B cell (primary cell): ENCODE results near the gene UGT1A9. TPM values are rescaled to one million over a fixed set of nuclear protein-coding genes. Genes with fewer than 3 reads are reported as not detected.

Source experiments
- ATAC-seq: fragments of 200-7000 bp; cut with Tn5 transposase; one replicate; pipeline ENCODE4 v1.10.0; 2021; ENCODE audit warnings: low read depth, mild to moderate bottlenecking, moderate number of reproducible peaks, moderate library complexity
- CTCF ChIA-PET: fragments of 350-600 bp; sonication (Branson Sonifier 250); formaldehyde crosslinking; loops from one replicate; lab custom pipeline; 2021; ENCODE audit warnings: antibody characterized with exemption, inconsistent platforms; lab: Charles Lee
- POLR2A ChIA-PET: fragments of 350-600 bp; sonication (Branson Sonifier 250); formaldehyde crosslinking; loops from one replicate; lab custom pipeline; 2021; ENCODE audit warnings: antibody characterized with exemption; lab: Charles Lee
- DNase-seq: peaks from one replicate; pipeline ENCODE4 v3.0.0; 2013
- H2AFZ ChIP-seq: 2 replicates; pipeline ENCODE4 v1.6.1; 2012; ENCODE audit warnings: mild to moderate bottlenecking, low read depth, low read length; ENCODE audit not compliant: insufficient read depth, poor library complexity, severe bottlenecking
- H3K27ac ChIP-seq, 2 donors: 1 replicate in 1 of 2; 2 replicates in 1 of 2; pipeline ENCODE4 v1.5.1; 2012 to 2013; ENCODE audit warnings: low read length in 2 of 2, mild to moderate bottlenecking in 2 of 2, moderate library complexity in 1 of 2
- H3K27me3 ChIP-seq, 4 experiments: fragments of 200-600 bp in 1 of 4; sonication (generic) in 1 of 4; replicated peaks in 1 of 4; 1 replicate in 2 of 4; 2 replicates in 2 of 4; pipeline versions ENCODE4 v1.6.1 to v1.7.0; 2013 to 2016; ENCODE audit warnings: low read length in 3 of 4, mild to moderate bottlenecking in 2 of 4, mixed read lengths in 1 of 4, moderate library complexity in 1 of 4; ENCODE audit not compliant: insufficient read depth in 4 of 4, control insufficient read depth in 3 of 4; ENCODE audit errors: control extremely low read depth in 1 of 4
- H3K36me3 ChIP-seq, 2 experiments: replicated peaks in 1 of 2; 1 replicate in 1 of 2; 2 replicates in 1 of 2; pipeline versions ENCODE4 v1.6.1 to v1.7.1; 2013; ENCODE audit warnings: low read length in 1 of 2; ENCODE audit not compliant: insufficient read depth in 2 of 2, control insufficient read depth in 1 of 2; ENCODE audit errors: control extremely low read depth in 1 of 2, extremely low read depth in 1 of 2
- H3K4me1 ChIP-seq, 2 donors: fragments of 200-600 bp in 1 of 2; sonication (generic) in 1 of 2; 1 replicate in 1 of 2; 2 replicates in 1 of 2; pipeline versions ENCODE4 v1.5.1 to v1.6.1; 2013 to 2017; ENCODE audit warnings: low read length in 2 of 2; ENCODE audit not compliant: control insufficient read depth in 2 of 2, insufficient read depth in 2 of 2
- H3K4me2 ChIP-seq: replicated peaks from 2 replicates; pipeline ENCODE3; 2012; ENCODE audit warnings: mild to moderate bottlenecking, low read depth, low read length; ENCODE audit not compliant: poor library complexity, severe bottlenecking
- H3K4me3 ChIP-seq, 5 experiments: fragments of 200-600 bp in 1 of 5; sonication (generic) in 1 of 5; 1 replicate in 3 of 5; 2 replicates in 2 of 5; pipeline versions ENCODE4 v1.5.1 to v1.7.0; 2011 to 2016; ENCODE audit warnings: low read length in 4 of 5, mild to moderate bottlenecking in 4 of 5, low read depth in 2 of 5, control low read depth in 1 of 5, moderate library complexity in 1 of 5; ENCODE audit not compliant: insufficient read depth in 1 of 5; ENCODE audit errors: control extremely low read depth in 1 of 5, extremely low read depth in 1 of 5
- H3K79me2 ChIP-seq: fragments of 200-600 bp; sonication (generic); one replicate; pipeline ENCODE4 v1.6.0; 2016; ENCODE audit warnings: low read length; ENCODE audit not compliant: control insufficient read depth, insufficient read depth
- H3K9ac ChIP-seq: fragments of 200-600 bp; sonication (generic); 2 replicates; pipeline ENCODE4 v1.6.1; 2017; ENCODE audit warnings: mild to moderate bottlenecking, low read length, moderate library complexity
- H3K9me3 ChIP-seq, 3 donors: one replicate each; pipeline versions ENCODE4 v1.6.1 to v1.7.1; 2013; ENCODE audit warnings: low read length in 2 of 3; ENCODE audit not compliant: control insufficient read depth in 2 of 3, insufficient read depth in 1 of 3; ENCODE audit errors: control extremely low read depth in 1 of 3
- H4K20me1 ChIP-seq: 2 replicates; pipeline ENCODE4 v1.6.0; 2012; ENCODE audit warnings: mild to moderate bottlenecking, low read length; ENCODE audit not compliant: insufficient read depth, control insufficient read depth, poor library complexity, severe bottlenecking
- H3K27ac Mint-ChIP-seq: one replicate; pipeline ENCODE4 v1.8.0; 2021; ENCODE audit warnings: mixed read lengths
- H3K27me3 Mint-ChIP-seq: one replicate; pipeline ENCODE4 v1.8.0; 2021; ENCODE audit warnings: mixed read lengths
- H3K4me1 Mint-ChIP-seq: one replicate; pipeline ENCODE4 v1.8.0; 2021; ENCODE audit warnings: mixed read lengths
- H3K4me3 Mint-ChIP-seq: one replicate; pipeline ENCODE4 v1.8.0; 2021; ENCODE audit warnings: mixed read lengths
- H3K9me3 Mint-ChIP-seq: one replicate; pipeline ENCODE4 v1.8.0; 2022; ENCODE audit warnings: mixed read lengths; ENCODE audit not compliant: insufficient read depth
- EZH2 ChIP-seq: IDR thresholded peaks from 2 replicates; pipeline ENCODE4 v1.6.1; 2012; ENCODE audit warnings: borderline replicate concordance, low read depth, mild to moderate bottlenecking, moderate library complexity, low read length; ENCODE audit not compliant: insufficient read depth, poor library complexity, severe bottlenecking
- WGBS: methylation state at CpG from one replicate; pipeline ENCODE4 v1.1.5; 2013; ENCODE audit warnings: missing lambda C conversion rate; ENCODE audit not compliant: insufficient coverage; 5-methylcytosine and 5-hydroxymethylcytosine counted together
- intact Hi-C: fragments of 100-400 bp; cut with micrococcal nuclease; formaldehyde crosslinking; loops from one replicate; pipeline ENCODE4 v1.10.0; 2022
- polyA plus RNA-seq: library from polyadenylated mRNA; depleted of rRNA; stranded (reverse); fragments of >200 nt; gene quantifications from 2 replicates; pipeline ENCODE4 v1.2.3, GENCODE V29; 2012
- total RNA-seq, 2 donors: library from RNA; stranded (reverse); fragments of 120-200 nt in 1 of 2; gene quantifications; 1 replicate in 1 of 2; 2 replicates in 1 of 2; pipeline versions ENCODE4 v1.2.3 to v1.2.4, GENCODE V29; 2013 to 2022
- TF ChIP-seq, protein P1 (sequence below): fragments of 200-600 bp; IDR thresholded peaks from one replicate; pipeline ENCODE4 v1.8.0; 2022; ENCODE audit warnings: antibody characterized with exemption, mild to moderate bottlenecking

The UGT1A9 gene
- total and polyA plus RNA-seq, 2 donors (not counting 1 experiment from before 2014, with no cell fraction given) = not detected

GRCh38 chr2:233796254-233796653, 124.6 kb downstream of the UGT1A9 start:
- Histone ChIP-seq H3K4me2 (no peak overlapping the region), H3K9me3 (peaks cover 0 to 3% (median 0%) of the 10 kb centered on the region in 3 donors), H3K4me3 (no peak overlapping the region), H3K4me1 (no peaks in the 10 kb centered on the region), H3K27ac (no peak overlapping the region), H3K36me3 (no peaks in the 10 kb centered on the region), H3K79me2 (no peaks in the 10 kb centered on the region), H3K9ac (no peak overlapping the region), H2AFZ (no peak overlapping the region), H3K27me3 (no peaks in the 10 kb centered on the region), H4K20me1 (no peaks in the 10 kb centered on the region)
- no peak for DNase-seq
- ChIA-PET POLR2A (no interaction called here), CTCF (no interaction called here)
- Mint-ChIP-seq H3K27me3 (peaks cover 3% of the 10 kb centered on the region), H3K9me3 (peaks cover 2% of the 10 kb centered on the region), H3K27ac (no peak overlapping the region), H3K4me1 (no peaks in the 10 kb centered on the region), H3K4me3 (no peak overlapping the region)
- no peak for ATAC-seq
- TF ChIP-seq, protein P1, sequence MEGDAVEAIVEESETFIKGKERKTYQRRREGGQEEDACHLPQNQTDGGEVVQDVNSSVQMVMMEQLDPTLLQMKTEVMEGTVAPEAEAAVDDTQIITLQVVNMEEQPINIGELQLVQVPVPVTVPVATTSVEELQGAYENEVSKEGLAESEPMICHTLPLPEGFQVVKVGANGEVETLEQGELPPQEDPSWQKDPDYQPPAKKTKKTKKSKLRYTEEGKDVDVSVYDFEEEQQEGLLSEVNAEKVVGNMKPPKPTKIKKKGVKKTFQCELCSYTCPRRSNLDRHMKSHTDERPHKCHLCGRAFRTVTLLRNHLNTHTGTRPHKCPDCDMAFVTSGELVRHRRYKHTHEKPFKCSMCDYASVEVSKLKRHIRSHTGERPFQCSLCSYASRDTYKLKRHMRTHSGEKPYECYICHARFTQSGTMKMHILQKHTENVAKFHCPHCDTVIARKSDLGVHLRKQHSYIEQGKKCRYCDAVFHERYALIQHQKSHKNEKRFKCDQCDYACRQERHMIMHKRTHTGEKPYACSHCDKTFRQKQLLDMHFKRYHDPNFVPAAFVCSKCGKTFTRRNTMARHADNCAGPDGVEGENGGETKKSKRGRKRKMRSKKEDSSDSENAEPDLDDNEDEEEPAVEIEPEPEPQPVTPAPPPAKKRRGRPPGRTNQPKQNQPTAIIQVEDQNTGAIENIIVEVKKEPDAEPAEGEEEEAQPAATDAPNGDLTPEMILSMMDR = no peak
- TF ChIP-seq EZH2 = no peak
- WGBS = 91% methylated on average over 2 of the region's 9 CpGs
- intact Hi-C loops = no loop called here

GRCh38 chr2:233798335-233799086, 126.8 kb downstream of the UGT1A9 start:
- Histone ChIP-seq H3K9me3 (no peaks in the 10 kb centered on the region), H3K79me2 (no peaks in the 10 kb centered on the region), H3K4me2 (no peak overlapping the region), H3K4me1 (no peaks in the 10 kb centered on the region), H4K20me1 (no peaks in the 10 kb centered on the region), H3K27ac (no peak overlapping the region), H3K9ac (no peak overlapping the region), H3K4me3 (no peak overlapping the region), H3K36me3 (no peaks in the 10 kb centered on the region), H3K27me3 (peaks cover 0 to 4% (median 0%) of the 10 kb centered on the region in 4 experiments), H2AFZ (no peak overlapping the region)
- no peak for TF ChIP-seq EZH2
- TF ChIP-seq, protein P1 = no peak
- DNase-seq (no peak), ATAC-seq (no peak)
- Mint-ChIP-seq H3K9me3 (peaks cover 2% of the 10 kb centered on the region), H3K4me1 (no peaks in the 10 kb centered on the region), H3K27me3 (peaks cover 7% of the 10 kb centered on the region), H3K27ac (no peak overlapping the region), H3K4me3 (no peak overlapping the region)
- CTCF ChIA-PET = no interaction called here
- WGBS = 85% methylated on average over 11 of the region's 14 CpGs
- POLR2A ChIA-PET = no interaction called here
- intact Hi-C loops = no loop called here
